ENCODE data around the gene DGKB.

- TF ChIP-seq POLR2A (IDR thresholded peaks at IDR 0.05) (no peak), CTCF (IDR thresholded peaks at IDR 0.05 in 4 of 5, conservative IDR thresholded peaks at IDR 0.05 in 1 of 5) (no peak)
Observed at GRCh38 chr7:14147532-14147931, 755.0 kb downstream of the DGKB start.
